Endothelial cell of umbilical vein (primary cell): ENCODE results near the gene CEP97. TPM values are rescaled to one million over a fixed set of nuclear protein-coding genes. Genes with fewer than 3 reads are reported as not detected.

Source experiments
- BruUV-seq: library from RNA; stranded (reverse); fragments of 400-500 nt; replicated peaks from 2 replicates; lab custom pipeline; 2021; lab: Mats Ljungman, UMichigan
- CTCF ChIA-PET: fragments of 300-600, 350-600 bp; sonication (Branson Sonifier 250); formaldehyde crosslinking; loops from one replicate; lab custom pipeline; 2021; ENCODE audit warnings: antibody characterized with exemption, inconsistent platforms; lab: Charles Lee
- POLR2A ChIA-PET: fragments of 300-600, 350-600 bp; sonication (Branson Sonifier 250); formaldehyde crosslinking; loops from one replicate; lab custom pipeline; 2021; ENCODE audit warnings: antibody characterized with exemption, inconsistent platforms; lab: Charles Lee
- DNase-seq: peaks from one replicate; pipeline ENCODE4 v3.0.0-alpha.2; 2011; ENCODE audit warnings: low read depth, low spot score
- FAIRE-seq: peaks from 2 replicates; lab custom pipeline; 2011; peaks lifted over from hg19 to GRCh38; lab: Jason Lieb, UNC
- H2AFZ ChIP-seq: 2 replicates; pipeline ENCODE4 v1.6.0; 2012; ENCODE audit warnings: low read depth, low read length, control low read depth, inconsistent platforms
- H3K27ac ChIP-seq: 2 replicates; pipeline ENCODE4 v1.5.1; 2011; ENCODE audit warnings: low read depth, mild to moderate bottlenecking, control low read depth, low read length, moderate library complexity; ENCODE audit not compliant: insufficient read depth
- H3K27me3 ChIP-seq, 2 experiments: 2 replicates each; pipeline versions ENCODE4 v1.6.0 to v1.6.1; 2011; ENCODE audit warnings: low read length in 2 of 2, mixed read lengths in 1 of 2; ENCODE audit not compliant: control insufficient read depth in 2 of 2, insufficient read depth in 2 of 2
- H3K36me3 ChIP-seq, 2 experiments: 2 replicates in 1 of 2; 3 replicates in 1 of 2; pipeline ENCODE4 v1.5.1; 2011; ENCODE audit warnings: low read length in 2 of 2, mild to moderate bottlenecking in 1 of 2, moderate library complexity in 1 of 2; ENCODE audit not compliant: control insufficient read depth in 2 of 2, insufficient read depth in 2 of 2; ENCODE audit errors: extremely low read depth in 1 of 2
- H3K4me1 ChIP-seq: 3 replicates; pipeline ENCODE4 v1.5.1; 2011; ENCODE audit warnings: mild to moderate bottlenecking, low read length; ENCODE audit not compliant: control insufficient read depth, insufficient read depth; ENCODE audit errors: extremely low read depth
- H3K4me2 ChIP-seq: 2 replicates; pipeline ENCODE4 v1.6.1; 2011; ENCODE audit warnings: low read length, control low read depth, mixed read lengths; ENCODE audit not compliant: insufficient read depth
- H3K4me3 ChIP-seq, 3 experiments: fragments of 200-600 bp in 1 of 3; sonication (generic), shearing (Covaris generic) in 1 of 3; replicated peaks in 1 of 3; 2 replicates each; pipeline ENCODE4 v1.5.1; 2011 to 2016; ENCODE audit warnings: control low read depth in 3 of 3, low read length in 3 of 3, mild to moderate bottlenecking in 2 of 3, inconsistent platforms in 1 of 3, low read depth in 1 of 3, moderate library complexity in 1 of 3; ENCODE audit not compliant: insufficient read depth in 1 of 3
- H3K79me2 ChIP-seq: 2 replicates; pipeline ENCODE4 v1.6.0; 2012; ENCODE audit warnings: low read length, inconsistent platforms; ENCODE audit not compliant: control insufficient read depth, insufficient read depth
- H3K9ac ChIP-seq: replicated peaks from 2 replicates; pipeline ENCODE3; 2011; ENCODE audit warnings: low read length, control low read depth; ENCODE audit not compliant: insufficient read depth; ENCODE audit errors: extremely low read depth
- H3K9me1 ChIP-seq: replicated peaks from 3 replicates; pipeline ENCODE4 v1.6.0; 2011; ENCODE audit warnings: mild to moderate bottlenecking, low read length; ENCODE audit not compliant: control insufficient read depth, insufficient read depth; ENCODE audit errors: extremely low read depth
- H3K9me3 ChIP-seq: replicated peaks from 2 replicates; pipeline ENCODE4 v1.5.1; 2012; ENCODE audit warnings: low read length, inconsistent platforms; ENCODE audit not compliant: control insufficient read depth, insufficient read depth
- H4K20me1 ChIP-seq: replicated peaks from 2 replicates; pipeline ENCODE3; 2011; ENCODE audit warnings: mild to moderate bottlenecking, low read length; ENCODE audit not compliant: control insufficient read depth, insufficient read depth; ENCODE audit errors: extremely low read depth
- EZH2 ChIP-seq: IDR thresholded peaks from 2 replicates; pipeline ENCODE4 v1.6.1; 2012; ENCODE audit warnings: borderline replicate concordance, low read depth, mild to moderate bottlenecking, moderate library complexity, low read length, inconsistent platforms; ENCODE audit not compliant: severe bottlenecking
- FOS ChIP-seq: IDR thresholded peaks from 2 replicates; pipeline ENCODE4 v1.6.1; 2011; ENCODE audit warnings: mild to moderate bottlenecking, low read length, moderate library complexity, borderline replicate concordance; ENCODE audit not compliant: insufficient read depth
- GATA2 ChIP-seq: IDR thresholded peaks from 2 replicates; pipeline ENCODE4 v1.7.0; 2011; ENCODE audit warnings: low read depth, mild to moderate bottlenecking, moderate library complexity, mixed read lengths, low read length; ENCODE audit not compliant: insufficient read length, insufficient read depth
- JUN ChIP-seq: IDR thresholded peaks from 2 replicates; pipeline ENCODE4 v1.6.1; 2011; ENCODE audit warnings: borderline replicate concordance, low read depth; ENCODE audit not compliant: insufficient read length, insufficient read depth
- MAX ChIP-seq: IDR thresholded peaks from 2 replicates; pipeline ENCODE4 v1.6.1; 2011; ENCODE audit not compliant: insufficient read depth, insufficient read length
- MYC ChIP-seq: IDR thresholded peaks from one replicate; pipeline ENCODE4 v1.6.1; 2011; ENCODE audit warnings: mild to moderate bottlenecking, low read depth, low read length
- POLR2A ChIP-seq: IDR thresholded peaks from 2 replicates; pipeline ENCODE4 v1.6.1; 2012; ENCODE audit warnings: low read depth, mild to moderate bottlenecking, control low read depth, low read length
- POLR2AphosphoS5 ChIP-seq: IDR thresholded peaks from 2 replicates; pipeline ENCODE4 v1.6.1; 2012; ENCODE audit warnings: low read depth, mild to moderate bottlenecking, control low read depth, low read length, moderate library complexity; ENCODE audit not compliant: insufficient read depth
- dilution Hi-C: fragments of 300-500 bp; cut with MboI; formaldehyde crosslinking; loops from one replicate; pipeline ENCODE4 v1.15.0; 2019; ENCODE audit warnings: low sequenced_read_pairs; ENCODE audit not compliant: extremely low pct_ligation_motif_present
- intact Hi-C: fragments of 100-400 bp; cut with micrococcal nuclease; formaldehyde crosslinking; loops from one replicate; pipeline ENCODE4 v1.10.0; 2022
- polyA plus RNA-seq, 4 experiments: library from polyadenylated mRNA; depleted of rRNA in 3 of 4; stranded (reverse) in 3 of 4; unstranded in 1 of 4; fragments of >200 nt; gene quantifications; 2 replicates each; pipeline versions ENCODE4 v1.2.1 to v1.2.3, GENCODE V29; 2011 to 2012; ENCODE audit warnings: missing spikeins in 1 of 4
- total RNA-seq: library from RNA; stranded (reverse); gene quantifications from 2 replicates; pipeline ENCODE4 v1.2.3, GENCODE V29; 2021
- TF ChIP-seq, protein P1 (sequence below), 2 donors: IDR thresholded peaks; 1 replicate in 1 of 2; 2 replicates in 1 of 2; pipeline ENCODE4 v1.5.1; 2011; ENCODE audit warnings: low read length in 2 of 2, mild to moderate bottlenecking in 2 of 2, moderate library complexity in 2 of 2, control low read depth in 1 of 2, inconsistent platforms in 1 of 2, low read depth in 1 of 2; ENCODE audit not compliant: insufficient read depth in 1 of 2; ENCODE audit errors: extremely low read depth in 1 of 2

CEP97 gene
- total and polyA plus RNA-seq, 2 donors (not counting 3 experiments of a cell fraction or from before 2014, with no cell fraction given), result 1.9 to 10.3 TPM

DNA sequence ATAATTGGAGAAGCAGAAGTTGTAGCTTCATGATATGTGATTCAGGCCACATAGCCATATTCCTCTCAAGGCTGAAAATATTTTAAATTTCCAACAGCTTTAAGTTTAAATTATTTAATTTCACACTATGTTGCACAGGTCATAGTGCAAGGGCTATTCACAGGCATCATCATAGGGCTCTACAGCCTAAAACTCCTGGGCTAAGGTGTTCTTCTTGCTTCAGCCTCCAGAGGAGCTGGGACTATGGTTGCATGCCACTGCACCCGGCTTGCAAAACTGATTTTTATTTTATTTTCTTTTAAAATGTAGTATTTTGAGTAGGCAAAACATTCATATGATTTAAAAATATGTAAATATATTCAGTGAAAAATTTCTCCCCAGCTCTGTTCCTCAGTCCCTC is 6.0 kb upstream of the CEP97 start:
- ChIA-PET POLR2A (no interaction called here), CTCF (interaction anchor here (3.2 kb wide), 1 partner anchor 11 kb away, joined by 17 read pairs; no protein-coding TSS in a partner anchor)
- no peaks in the 10 kb centered on the region for H3K36me3 ChIP-seq
- H3K4me3 ChIP-seq, result no peak overlapping the region
- H4K20me1 ChIP-seq, result no peaks in the 10 kb centered on the region
- TF ChIP-seq, protein P1, sequence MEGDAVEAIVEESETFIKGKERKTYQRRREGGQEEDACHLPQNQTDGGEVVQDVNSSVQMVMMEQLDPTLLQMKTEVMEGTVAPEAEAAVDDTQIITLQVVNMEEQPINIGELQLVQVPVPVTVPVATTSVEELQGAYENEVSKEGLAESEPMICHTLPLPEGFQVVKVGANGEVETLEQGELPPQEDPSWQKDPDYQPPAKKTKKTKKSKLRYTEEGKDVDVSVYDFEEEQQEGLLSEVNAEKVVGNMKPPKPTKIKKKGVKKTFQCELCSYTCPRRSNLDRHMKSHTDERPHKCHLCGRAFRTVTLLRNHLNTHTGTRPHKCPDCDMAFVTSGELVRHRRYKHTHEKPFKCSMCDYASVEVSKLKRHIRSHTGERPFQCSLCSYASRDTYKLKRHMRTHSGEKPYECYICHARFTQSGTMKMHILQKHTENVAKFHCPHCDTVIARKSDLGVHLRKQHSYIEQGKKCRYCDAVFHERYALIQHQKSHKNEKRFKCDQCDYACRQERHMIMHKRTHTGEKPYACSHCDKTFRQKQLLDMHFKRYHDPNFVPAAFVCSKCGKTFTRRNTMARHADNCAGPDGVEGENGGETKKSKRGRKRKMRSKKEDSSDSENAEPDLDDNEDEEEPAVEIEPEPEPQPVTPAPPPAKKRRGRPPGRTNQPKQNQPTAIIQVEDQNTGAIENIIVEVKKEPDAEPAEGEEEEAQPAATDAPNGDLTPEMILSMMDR (IDR thresholded peaks at IDR 0.05; ENCODE audit: extremely low read depth in 1 of 2, insufficient read depth in 1 of 2, low read depth in 1 of 2, low read length in 2 of 2), result no peak
- TF ChIP-seq EZH2, result no peak
- no peak for TF ChIP-seq POLR2A
- TF ChIP-seq MAX, result no peak
- TF ChIP-seq GATA2, result no peak
- no peak for TF ChIP-seq FOS
- no peak for TF ChIP-seq POLR2AphosphoS5
- no peak for TF ChIP-seq JUN
- TF ChIP-seq MYC, result no peak
- DNase-seq (no peak), FAIRE-seq (no peak)
- peaks cover 0 to 2% of the 10 kb centered on the region in 2 experiments for H3K27me3 ChIP-seq
- no peak overlapping the region for H3K9ac ChIP-seq
- dilution Hi-C loops, result no loop called here
- intact Hi-C loops, result no loop called here
- H2AFZ ChIP-seq, result no peak overlapping the region
- no peak overlapping the region for H3K4me2 ChIP-seq
- no peak overlapping the region for H3K27ac ChIP-seq
- H3K9me3 ChIP-seq, result no peaks in the 10 kb centered on the region
- H3K9me1 ChIP-seq, result no peaks in the 10 kb centered on the region
- H3K4me1 ChIP-seq, result no peaks in the 10 kb centered on the region
- BruUV-seq, result no TSS peak
- H3K79me2 ChIP-seq, result no peaks in the 10 kb centered on the region
